Skeletal muscle tissue (tissue), 4 donors: ENCODE data around the gene VPS41. TPM values are rescaled to one million over a fixed set of nuclear protein-coding genes. Genes with fewer than 3 reads are reported as not detected.

Experiments used
- H3K27ac ChIP-seq: one replicate; pipeline ENCODE4 v1.7.0; 2013; ENCODE audit warnings: mild to moderate bottlenecking, low read depth, low read length, inconsistent platforms
- H3K27me3 ChIP-seq, 3 donors: one replicate each; pipeline ENCODE4 v1.7.0; 2013; ENCODE audit warnings: low read length in 3 of 3; ENCODE audit not compliant: control insufficient read depth in 3 of 3, insufficient read depth in 3 of 3
- H3K36me3 ChIP-seq, 3 donors: one replicate each; pipeline ENCODE4 v1.7.0; 2013; ENCODE audit warnings: low read length in 3 of 3; ENCODE audit not compliant: control insufficient read depth in 3 of 3, insufficient read depth in 3 of 3
- H3K4me1 ChIP-seq, 3 donors: one replicate each; pipeline ENCODE4 v1.7.0; 2013; ENCODE audit warnings: low read length in 3 of 3, mild to moderate bottlenecking in 3 of 3; ENCODE audit not compliant: control insufficient read depth in 3 of 3, insufficient read depth in 3 of 3
- H3K4me3 ChIP-seq, 3 donors: one replicate each; pipeline ENCODE4 v1.7.0; 2013; ENCODE audit warnings: low read length in 3 of 3
- H3K9ac ChIP-seq, 3 donors: one replicate each; pipeline ENCODE4 v1.7.0; 2013; ENCODE audit warnings: low read length in 3 of 3, mild to moderate bottlenecking in 3 of 3, moderate library complexity in 2 of 3, low read depth in 1 of 3
- H3K9me3 ChIP-seq, 3 donors: one replicate each; pipeline ENCODE4 v1.7.0; 2013; ENCODE audit warnings: low read length in 3 of 3; ENCODE audit not compliant: control insufficient read depth in 3 of 3
- total RNA-seq: library from RNA; depleted of rRNA; stranded (reverse); fragments of >200 nt; gene quantifications from one replicate; pipeline ENCODE4 v1.2.3, GENCODE V29; 2014
- donor health status: Osteomylitis.

VPS41 gene
- total RNA-seq, 1 donor from 2014 or later = 35.5 TPM

GRCh38 chr7:38825721-38826440 lies 83.1 kb downstream of the VPS41 start:
- Histone ChIP-seq H3K36me3 (no peaks in the 10 kb centered on the region), H3K9ac (no peak overlapping the region), H3K9me3 (no peaks in the 10 kb centered on the region), H3K4me1 (peaks cover 0 to 11% (median 4%) of the 10 kb centered on the region in 3 donors), H3K27ac (no peak overlapping the region), H3K4me3 (no peak overlapping the region), H3K27me3 (no peaks in the 10 kb centered on the region)

DNA sequence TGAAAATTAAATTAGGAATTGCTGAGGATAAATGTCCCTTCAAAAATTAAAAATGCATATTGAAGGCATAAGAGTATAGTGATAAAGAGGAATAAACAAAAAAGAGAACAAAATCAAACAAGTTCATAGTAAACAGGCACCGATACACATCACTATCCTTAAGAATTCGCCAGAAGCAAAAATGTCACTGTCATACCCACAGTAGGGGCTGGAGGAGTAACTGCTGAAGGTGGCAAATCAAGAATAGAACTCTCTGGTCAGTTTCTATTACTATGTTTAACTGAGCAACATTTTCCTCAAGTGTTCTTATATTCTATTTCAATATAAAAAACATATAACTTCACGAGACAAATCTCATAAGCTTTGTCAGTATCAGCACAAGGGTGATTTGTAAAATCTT lies 84.0 kb downstream of the VPS41 start:
- H3K9me3 ChIP-seq = no peaks in the 10 kb centered on the region
- no peak overlapping the region for H3K4me3 ChIP-seq
- no peaks in the 10 kb centered on the region for H3K36me3 ChIP-seq
- H3K27ac ChIP-seq = no peak overlapping the region
- no peaks in the 10 kb centered on the region for H3K27me3 ChIP-seq
- H3K4me1 ChIP-seq = peaks cover 0 to 7% (median 4%) of the 10 kb centered on the region in 3 donors
- H3K9ac ChIP-seq = no peak overlapping the region

GRCh38 chr7:38822549-38822948 lies 86.4 kb downstream of the VPS41 start:
- H3K27ac ChIP-seq = no peak overlapping the region

DNA sequence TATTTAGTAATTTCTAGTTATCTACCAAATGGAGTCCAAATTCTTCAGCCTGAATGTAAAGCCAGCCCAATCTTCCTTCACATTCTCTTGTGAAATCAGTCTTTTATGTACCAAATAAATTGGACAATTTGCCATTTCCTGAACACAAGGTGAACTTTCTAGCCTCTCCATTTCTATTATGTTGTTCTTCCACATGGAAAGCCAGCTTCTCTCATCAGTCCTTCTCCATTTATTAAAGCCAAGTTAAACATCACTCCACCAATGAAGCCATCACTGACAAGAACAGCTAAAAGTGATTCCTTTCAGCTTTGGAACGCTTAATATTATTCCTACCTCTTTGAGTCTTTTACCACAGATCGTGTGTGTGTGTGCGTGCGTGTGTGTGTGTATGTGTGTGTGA lies 88.4 kb downstream of the VPS41 start:
- Histone ChIP-seq H3K9me3 (no peaks in the 10 kb centered on the region), H3K4me1 (peaks cover 0 to 2% (median under 1%) of the 10 kb centered on the region in 3 donors), H3K4me3 (no peak overlapping the region), H3K36me3 (peaks cover 3 to 5% (median 3%) of the 10 kb centered on the region in 3 donors), H3K27me3 (no peaks in the 10 kb centered on the region), H3K27ac (no peak overlapping the region), H3K9ac (no peak overlapping the region)

More at GRCh38 chr7:38822549-38822948, 86.4 kb downstream of the VPS41 start:
- H3K9ac ChIP-seq = no peak overlapping the region
- H3K4me3 ChIP-seq = no peak overlapping the region
- H3K27me3 ChIP-seq = no peaks in the 10 kb centered on the region
- no peaks in the 10 kb centered on the region for H3K9me3 ChIP-seq
- H3K36me3 ChIP-seq = peaks cover 0 to 5% (median 0%) of the 10 kb centered on the region in 3 donors
- peaks cover 0 to 7% (median 4%) of the 10 kb centered on the region in 3 donors for H3K4me1 ChIP-seq

- H3K27ac ChIP-seq = no peak overlapping the region
- no peaks in the 10 kb centered on the region for H3K9me3 ChIP-seq
- no peaks in the 10 kb centered on the region for H3K4me1 ChIP-seq
- H3K36me3 ChIP-seq = peaks cover 3 to 5% (median 3%) of the 10 kb centered on the region in 3 donors
- no peaks in the 10 kb centered on the region for H3K27me3 ChIP-seq
- no peak overlapping the region for H3K9ac ChIP-seq
- H3K4me3 ChIP-seq = no peak overlapping the region
Measured at GRCh38 chr7:38819463-38819862, 89.5 kb downstream of the VPS41 start.

- no peaks in the 10 kb centered on the region for H3K9me3 ChIP-seq
- H3K27me3 ChIP-seq = no peaks in the 10 kb centered on the region
- H3K36me3 ChIP-seq = peaks cover 3 to 5% (median 3%) of the 10 kb centered on the region in 3 donors
- no peak overlapping the region for H3K27ac ChIP-seq
- no peaks in the 10 kb centered on the region for H3K4me1 ChIP-seq
- no peak overlapping the region for H3K4me3 ChIP-seq
- H3K9ac ChIP-seq = no peak overlapping the region
Measured at GRCh38 chr7:38817526-38817925, 91.5 kb downstream of the VPS41 start.

DNA sequence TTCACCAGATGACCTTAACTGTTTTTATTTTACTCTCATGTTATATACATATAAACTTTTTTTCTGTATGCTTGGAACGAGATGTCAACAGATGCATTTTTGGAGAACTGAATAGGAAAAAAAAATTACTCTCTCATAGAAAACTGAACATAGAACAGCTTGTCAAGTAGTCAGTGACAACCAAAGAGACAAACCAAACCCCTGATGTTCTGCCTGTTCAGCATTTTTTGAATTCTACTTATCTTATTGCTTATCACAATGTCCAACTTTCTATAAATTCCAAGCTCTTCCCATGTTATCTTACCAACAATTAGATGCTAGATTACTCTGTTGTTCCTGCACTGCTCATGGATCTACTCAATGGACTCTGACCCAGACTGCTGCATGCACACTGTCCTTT lies 95.2 kb downstream of the VPS41 start:
- Histone ChIP-seq H3K9me3 (no peaks in the 10 kb centered on the region), H3K27me3 (no peaks in the 10 kb centered on the region), H3K9ac (no peak overlapping the region), H3K36me3 (peaks cover 3 to 5% (median 3%) of the 10 kb centered on the region in 3 donors), H3K4me3 (no peak overlapping the region), H3K4me1 (no peaks in the 10 kb centered on the region), H3K27ac (no peak overlapping the region)

- Histone ChIP-seq H3K27ac (no peak overlapping the region), H3K36me3 (no peaks in the 10 kb centered on the region), H3K9ac (no peak overlapping the region), H3K27me3 (no peaks in the 10 kb centered on the region), H3K4me1 (no peaks in the 10 kb centered on the region), H3K4me3 (no peak overlapping the region), H3K9me3 (no peaks in the 10 kb centered on the region)
Measured at GRCh38 chr7:38806912-38807311, 102.1 kb downstream of the VPS41 start.

DNA sequence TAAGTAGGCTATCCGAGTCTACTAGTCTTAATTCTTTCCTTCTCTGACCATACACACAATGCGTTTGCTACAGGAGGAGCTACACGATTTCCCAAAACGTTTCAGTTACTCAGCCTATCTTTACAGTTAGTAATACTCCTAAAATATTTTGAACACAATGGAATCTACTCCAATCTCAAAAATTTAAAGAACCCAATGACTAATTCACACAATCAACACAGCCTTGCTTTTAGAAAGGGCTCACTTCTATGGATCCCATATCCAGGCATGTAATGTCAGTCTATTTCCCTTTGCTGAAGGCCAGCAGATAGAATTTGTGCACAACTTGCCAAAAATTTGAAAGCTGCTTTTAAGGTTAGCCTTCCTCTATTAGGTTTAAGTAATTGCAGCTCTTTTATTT lies 107.2 kb downstream of the VPS41 start:
- Histone ChIP-seq H3K27me3 (no peaks in the 10 kb centered on the region), H3K9ac (no peak overlapping the region), H3K27ac (no peak overlapping the region), H3K36me3 (no peaks in the 10 kb centered on the region), H3K9me3 (no peaks in the 10 kb centered on the region), H3K4me1 (no peaks in the 10 kb centered on the region), H3K4me3 (no peak overlapping the region)

- Histone ChIP-seq H3K36me3 (peaks cover 0 to 4% (median 4%) of the 10 kb centered on the region in 3 donors), H3K27me3 (no peaks in the 10 kb centered on the region), H3K4me3 (no peak overlapping the region), H3K4me1 (no peaks in the 10 kb centered on the region), H3K27ac (no peak overlapping the region), H3K9ac (no peak overlapping the region), H3K9me3 (no peaks in the 10 kb centered on the region)
Measured at GRCh38 chr7:38798552-38799267, 110.3 kb downstream of the VPS41 start.
